SK-MEL-5 (cell line): ENCODE data around the gene ASB3. TPM values are rescaled to one million over a fixed set of nuclear protein-coding genes. Genes with fewer than 3 reads are reported as not detected.
"Not testable (repeated sequence)": the region's sequence is repeated elsewhere in the genome, so short reads cannot be mapped to it uniquely, and the experiment has no call there.

ENCODE experiments used
- DNase-seq: peaks from one replicate; pipeline ENCODE4 v3.0.0-alpha.2; 2016; ENCODE audit warnings: low read depth, low spot score
- in situ Hi-C: cut with HindIII; loops from 2 replicates; pipeline ENCODE4 v1.10.0; 2016; ENCODE audit warnings: low sequenced_read_pairs, high pct_unique_total_duplicates, low pct_unique_long_range_greater_than_20kb
- polyA plus RNA-seq, 2 experiments: library from polyadenylated mRNA; depleted of rRNA; stranded (reverse); fragments of >200 nt; gene quantifications; 2 replicates each; pipeline ENCODE4 v1.2.3, GENCODE V29; 2015
- total RNA-seq: library from RNA; depleted of rRNA; stranded (reverse); fragments of >200 nt; shearing (Covaris generic); gene quantifications from 2 replicates; pipeline ENCODE4 v1.2.3, GENCODE V29; 2014; rRNA removed

ASB3 gene
- 27.9 and 31.6 TPM in 2 replicates for total RNA-seq
- 15.1 and 17.0 TPM in 2 replicates for polyA plus RNA-seq (2015; cell fraction: cytosol; rRNA removed)
- polyA plus RNA-seq (2015; cell fraction: nucleus; rRNA removed): 38.4 and 42.2 TPM in 2 replicates

GRCh38 chr2:53786705-53787613 is at the start of gene ASB3, which contains the start of gene ERLEC1:
TSS of gene ASB3 (minus strand) at chr2:53786953. CDS start at chr2:53765572, 21,381 bp downstream.
TSS of gene ERLEC1 (plus strand) at chr2:53787044. CDS start at chr2:53787211, 167 bp downstream.
- peak; percentile 93 for DNase-seq
- in situ Hi-C loops: no loop called here

- DNase-seq, in situ Hi-C loops: not testable (repeated sequence)
Observed at GRCh38 chr2:53829980-53830290, 43.2 kb upstream of the ASB3 start.

- in situ Hi-C loops: no loop called here
Observed at GRCh38 chr2:53829273-53829979, 42.7 kb upstream of the ASB3 start.

GRCh38 chr2:53828331-53828730 is 41.6 kb upstream of the ASB3 start:
- DNase-seq: no peak
- in situ Hi-C loops: no loop called here

More at GRCh38 chr2:53829273-53829979, 42.7 kb upstream of the ASB3 start:
- no peak for DNase-seq

- in situ Hi-C loops: no loop called here
- DNase-seq: no peak
Observed at GRCh38 chr2:53827398-53828175, 40.8 kb upstream of the ASB3 start.

GRCh38 chr2:53826587-53827397 is 40.0 kb upstream of the ASB3 start:
- in situ Hi-C loops: no loop called here

GRCh38 chr2:53826030-53826410 is 39.3 kb upstream of the ASB3 start:
- in situ Hi-C loops: no loop called here
- no peak for DNase-seq

More at GRCh38 chr2:53826587-53827397, 40.0 kb upstream of the ASB3 start:
- DNase-seq: peak; percentile 98

- DNase-seq: peak; percentile 62
- in situ Hi-C loops: not testable (repeated sequence)
Observed at GRCh38 chr2:53823639-53824038, 36.9 kb upstream of the ASB3 start.

GRCh38 chr2:53821810-53822209 is 35.1 kb upstream of the ASB3 start:
- no peak for DNase-seq
- in situ Hi-C loops: no loop called here

- no peak for DNase-seq
- in situ Hi-C loops: no loop called here
Observed at GRCh38 chr2:53820711-53821110, 34.0 kb upstream of the ASB3 start.

GRCh38 chr2:53820048-53820447 is 33.3 kb upstream of the ASB3 start:
- no peak for DNase-seq
- in situ Hi-C loops: no loop called here

- in situ Hi-C loops: no loop called here
- DNase-seq: no peak
Observed at GRCh38 chr2:53819634-53820033, 32.9 kb upstream of the ASB3 start.

GRCh38 chr2:53818854-53819435 is 32.2 kb upstream of the ASB3 start:
- in situ Hi-C loops: no loop called here
- DNase-seq: no peak

- DNase-seq: no peak
- in situ Hi-C loops: no loop called here
Observed at GRCh38 chr2:53813151-53813550, 26.4 kb upstream of the ASB3 start.

GRCh38 chr2:53811601-53812000 is 24.8 kb upstream of the ASB3 start:
- DNase-seq: no peak
- in situ Hi-C loops: no loop called here

- in situ Hi-C loops: no loop called here
- no peak for DNase-seq
Observed at GRCh38 chr2:53802617-53803151, 15.9 kb upstream of the ASB3 start.
